A673 (cell line): ENCODE measurements around the gene CST9. TPM values are rescaled to one million over a fixed set of nuclear protein-coding genes. Genes with fewer than 3 reads are reported as not detected.

Source experiments
- BruUV-seq: library from RNA; stranded (reverse); fragments of 400-500 nt; replicated peaks from 2 replicates; lab custom pipeline; 2021; lab: Mats Ljungman, UMichigan
- CTCF ChIA-PET: fragments of 300-600 bp; sonication (Branson Sonifier 250); formaldehyde crosslinking; loops from one replicate; lab custom pipeline; 2022; ENCODE audit warnings: antibody characterized with exemption; lab: Charles Lee
- POLR2A ChIA-PET: fragments of 300-600 bp; sonication (Branson Sonifier 250); formaldehyde crosslinking; loops from one replicate; lab custom pipeline; 2022; ENCODE audit warnings: antibody characterized with exemption; ENCODE audit not compliant: low non-redundant PET; lab: Charles Lee
- DNase-seq: peaks from one replicate; pipeline ENCODE4 v3.0.0-alpha.2; 2015; ENCODE audit warnings: low spot score
- H3K27ac ChIP-seq: fragments of 200-600 bp; sonication (generic); 2 replicates; pipeline ENCODE4 v1.5.1; 2016; ENCODE audit warnings: mixed run types, low read depth, mild to moderate bottlenecking, mixed read lengths, antibody characterized with exemption, low read length; ENCODE audit not compliant: poor library complexity, severe bottlenecking
- H3K27me3 ChIP-seq: fragments of 200-600 bp; sonication (generic); replicated peaks from 2 replicates; pipeline ENCODE4 v1.6.1; 2017; ENCODE audit warnings: mixed run types, low read depth, mild to moderate bottlenecking, mixed read lengths, antibody characterized with exemption, low read length; ENCODE audit not compliant: insufficient read depth, poor library complexity
- H3K36me3 ChIP-seq: fragments of 200-600 bp; sonication (generic); 2 replicates; pipeline ENCODE4 v1.6.1; 2016; ENCODE audit warnings: mixed run types, mild to moderate bottlenecking, mixed read lengths, antibody characterized with exemption, low read length; ENCODE audit not compliant: insufficient read depth, poor library complexity, severe bottlenecking
- H3K4me1 ChIP-seq: fragments of 200-600 bp; sonication (generic); 2 replicates; pipeline ENCODE4 v1.6.1; 2017; ENCODE audit warnings: mixed run types, mild to moderate bottlenecking, mixed read lengths, antibody characterized with exemption, low read length; ENCODE audit not compliant: insufficient read depth, poor library complexity, severe bottlenecking
- H3K4me3 ChIP-seq: fragments of 200-600 bp; sonication (generic); 2 replicates; pipeline ENCODE4 v1.5.1; 2016; ENCODE audit warnings: low read depth, mixed run types, mild to moderate bottlenecking, mixed read lengths, low read length; ENCODE audit not compliant: poor library complexity, severe bottlenecking
- H3K9me3 ChIP-seq: fragments of 200-600 bp; sonication (generic); 2 replicates; pipeline ENCODE4 v1.6.1; 2016; ENCODE audit warnings: mixed run types, low read depth, mild to moderate bottlenecking, mixed read lengths, antibody characterized with exemption, low read length; ENCODE audit not compliant: poor library complexity, severe bottlenecking
- CTCF ChIP-seq: fragments of 300-800, 200-600 bp; sonication (generic); conservative IDR thresholded peaks from 2 replicates; pipeline ENCODE4 v1.5.1; 2017; ENCODE audit warnings: low read depth, mild to moderate bottlenecking, antibody characterized with exemption, low read length, moderate library complexity, mixed read lengths
- EZH2 ChIP-seq: fragments of 200-600 bp; sonication (generic); IDR thresholded peaks from 2 replicates; pipeline ENCODE4 v1.6.1; 2017; ENCODE audit warnings: borderline replicate concordance, low read depth, mild to moderate bottlenecking, mixed read lengths, antibody characterized with exemption, low read length; ENCODE audit not compliant: poor library complexity, severe bottlenecking
- intact Hi-C: fragments of 100-400 bp; cut with micrococcal nuclease; formaldehyde crosslinking; loops from one replicate; pipeline ENCODE4 v1.10.0; 2022; ENCODE audit not compliant: unreplicated experiment
- total RNA-seq: library from RNA; stranded (reverse); gene quantifications from 2 replicates; pipeline ENCODE4 v1.2.3, GENCODE V29; 2021

CST9 gene
- total RNA-seq, 1 experiment from 2014 or later = not detected

GRCh38 chr20:23602241-23602640, 3.5 kb downstream of the CST9 start:
- intact Hi-C loops = no loop called here
- no peak overlapping the region for H3K4me3 ChIP-seq
- H3K9me3 ChIP-seq = no peaks in the 10 kb centered on the region
- TF ChIP-seq EZH2 (no peak), CTCF (no peak)
- H3K4me1 ChIP-seq = no peaks in the 10 kb centered on the region
- no peaks in the 10 kb centered on the region for H3K36me3 ChIP-seq
- ChIA-PET CTCF (no interaction called here), POLR2A (no interaction called here)
- no peak overlapping the region for H3K27ac ChIP-seq
- BruUV-seq = no TSS peak
- DNase-seq = no peak
- H3K27me3 ChIP-seq = no peaks in the 10 kb centered on the region

- no peak overlapping the region for H3K27ac ChIP-seq
- ChIA-PET POLR2A (no interaction called here), CTCF (no interaction called here)
- TF ChIP-seq EZH2 (no peak), CTCF (no peak)
- no peaks in the 10 kb centered on the region for H3K9me3 ChIP-seq
- H3K4me1 ChIP-seq = peaks cover 2% of the 10 kb centered on the region
- BruUV-seq = no TSS peak
- H3K4me3 ChIP-seq = no peak overlapping the region
- no peaks in the 10 kb centered on the region for H3K27me3 ChIP-seq
- intact Hi-C loops = no loop called here
- no peaks in the 10 kb centered on the region for H3K36me3 ChIP-seq
- no peak for DNase-seq
Observed at GRCh38 chr20:23601715-23602114, 4.0 kb downstream of the CST9 start.

DNA sequence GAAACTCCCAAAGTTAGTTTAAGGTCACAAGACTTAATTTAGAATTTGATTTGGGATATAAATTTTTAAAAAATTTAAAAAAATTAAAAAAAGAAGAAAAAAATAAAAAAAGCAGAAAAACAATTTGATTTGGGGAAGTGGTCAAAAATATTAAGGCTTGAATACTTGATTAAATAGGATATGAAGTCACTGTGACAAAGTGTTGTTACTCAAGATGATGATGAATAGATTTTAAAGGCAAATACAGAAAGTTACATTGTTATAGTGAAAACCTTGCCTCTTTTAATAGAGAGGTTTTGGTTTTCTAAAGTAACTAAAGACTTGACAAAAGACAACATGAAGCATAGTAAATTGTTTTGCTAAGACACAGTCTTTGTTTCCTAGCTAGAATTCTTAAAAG, 7.2 kb downstream of the CST9 start:
- no peak for TF ChIP-seq EZH2
- TF ChIP-seq CTCF = no peak
- ChIA-PET POLR2A (no interaction called here), CTCF (no interaction called here)
- Histone ChIP-seq H3K27me3 (no peaks in the 10 kb centered on the region), H3K4me1 (peaks cover 7% of the 10 kb centered on the region), H3K4me3 (no peak overlapping the region), H3K36me3 (no peaks in the 10 kb centered on the region), H3K27ac (no peak overlapping the region), H3K9me3 (no peaks in the 10 kb centered on the region)
- no TSS peak for BruUV-seq
- DNase-seq = no peak
- intact Hi-C loops = no loop called here
